IMR-90 (cell line): ENCODE data around the gene MAGI1. TPM values are rescaled to one million over a fixed set of nuclear protein-coding genes. Genes with fewer than 3 reads are reported as not detected.
A peak's percentile ranks its signal among the peaks of the same experiment; 100 is the strongest.

ENCODE experiments used
- ATAC-seq: fragments of 200-7000 bp; cut with Tn5 transposase; 2 replicates; pipeline ENCODE4 v1.9.1; 2020; ENCODE audit warnings: low read depth, mild to moderate bottlenecking, moderate library complexity
- BruUV-seq: library from RNA; stranded (reverse); fragments of 400-500 nt; replicated peaks from 2 replicates; lab custom pipeline; 2021; lab: Mats Ljungman, UMichigan
- CTCF ChIA-PET: fragments of 300-600 bp; formaldehyde crosslinking; extraction: SDS; loops from one replicate; lab custom pipeline; 2021; ENCODE audit warnings: antibody characterized with exemption; lab: Yijun Ruan, JAX
- POLR2A ChIA-PET: fragments of 300-600 bp; sonication (Branson Sonifier 250); formaldehyde crosslinking; loops from one replicate; lab custom pipeline; 2022; ENCODE audit warnings: antibody characterized with exemption; ENCODE audit not compliant: unreplicated experiment; lab: Charles Lee
- DNase-seq: peaks from one replicate; pipeline ENCODE4 v3.0.0; 2013
- H2AFZ ChIP-seq: replicated peaks from 2 replicates; pipeline ENCODE3; 2013; ENCODE audit warnings: low read length, mild to moderate bottlenecking; ENCODE audit not compliant: poor library complexity
- H2AK5ac ChIP-seq: 2 replicates; pipeline ENCODE4 v1.6.1; 2013; ENCODE audit warnings: low read depth, low read length, inconsistent platforms
- H2AK9ac ChIP-seq: replicated peaks from 2 replicates; pipeline ENCODE3; 2013; ENCODE audit warnings: mild to moderate bottlenecking, low read depth, low read length, moderate library complexity; ENCODE audit not compliant: poor library complexity
- H2BK120ac ChIP-seq: 2 replicates; pipeline ENCODE4 v1.6.1; 2013; ENCODE audit warnings: low read depth, low read length, inconsistent platforms
- H2BK15ac ChIP-seq: 3 replicates; pipeline ENCODE4 v1.6.1; 2013; ENCODE audit warnings: low read depth, low read length, inconsistent platforms
- H2BK20ac ChIP-seq: 2 replicates; pipeline ENCODE4 v1.6.1; 2013; ENCODE audit warnings: low read depth, mild to moderate bottlenecking, inconsistent platforms, low read length, moderate library complexity
- H2BK5ac ChIP-seq: 2 replicates; pipeline ENCODE4 v1.6.1; 2013; ENCODE audit warnings: mild to moderate bottlenecking, low read depth, low read length, inconsistent platforms; ENCODE audit not compliant: poor library complexity, severe bottlenecking
- H3K14ac ChIP-seq: replicated peaks from 2 replicates; pipeline ENCODE4 v1.6.1; 2013; ENCODE audit warnings: low read depth, low read length, inconsistent platforms
- H3K18ac ChIP-seq: 2 replicates; pipeline ENCODE4 v1.6.1; 2013; ENCODE audit warnings: low read depth, low read length, control low read depth
- H3K23ac ChIP-seq: 2 replicates; pipeline ENCODE4 v1.6.1; 2013; ENCODE audit warnings: low read depth, low read length, inconsistent platforms
- H3K27ac ChIP-seq: 2 replicates; pipeline ENCODE4 v1.5.1; 2013; ENCODE audit warnings: mild to moderate bottlenecking, control low read depth, low read length; ENCODE audit not compliant: insufficient read depth
- H3K27me3 ChIP-seq: 2 replicates; pipeline ENCODE4 v1.6.1; 2013; ENCODE audit warnings: low read length; ENCODE audit not compliant: control insufficient read depth, insufficient read depth
- H3K36me3 ChIP-seq: 2 replicates; pipeline ENCODE4 v1.6.1; 2013; ENCODE audit warnings: low read length, mixed read lengths; ENCODE audit not compliant: control insufficient read depth, insufficient read depth
- H3K4ac ChIP-seq: 2 replicates; pipeline ENCODE4 v1.6.1; 2013; ENCODE audit warnings: low read depth, low read length, inconsistent platforms
- H3K4me1 ChIP-seq: 2 replicates; pipeline ENCODE4 v1.6.1; 2013; ENCODE audit warnings: low read length, mixed read lengths; ENCODE audit not compliant: control insufficient read depth, insufficient read depth
- H3K4me2 ChIP-seq: 2 replicates; pipeline ENCODE4 v1.6.1; 2013; ENCODE audit warnings: low read depth, mild to moderate bottlenecking, control low read depth, low read length, moderate library complexity
- H3K4me3 ChIP-seq: 2 replicates; pipeline ENCODE4 v1.5.1; 2013; ENCODE audit warnings: low read depth, mild to moderate bottlenecking, control low read depth, low read length, moderate library complexity; ENCODE audit not compliant: insufficient read depth
- H3K56ac ChIP-seq: 2 replicates; pipeline ENCODE4 v1.6.1; 2013; ENCODE audit warnings: low read length, inconsistent platforms; ENCODE audit not compliant: insufficient read depth; ENCODE audit errors: extremely low read depth
- H3K79me1 ChIP-seq, 2 experiments: 2 replicates each; pipeline ENCODE4 v1.6.1; 2013; ENCODE audit warnings: low read length in 2 of 2, inconsistent platforms in 1 of 2, low read depth in 1 of 2
- H3K9ac ChIP-seq: 2 replicates; pipeline ENCODE4 v1.6.1; 2013; ENCODE audit warnings: low read depth, low read length, control low read depth
- H3K9me1 ChIP-seq: 2 replicates; pipeline ENCODE4 v1.6.1; 2013; ENCODE audit warnings: low read length, inconsistent platforms; ENCODE audit not compliant: insufficient read depth
- H3K9me3 ChIP-seq: 2 replicates; pipeline ENCODE4 v1.6.1; 2013; ENCODE audit warnings: low read length; ENCODE audit not compliant: control insufficient read depth, insufficient read depth
- H4K20me1 ChIP-seq: 2 replicates; pipeline ENCODE4 v1.6.1; 2013; ENCODE audit warnings: low read length, inconsistent platforms; ENCODE audit not compliant: insufficient read depth
- H4K5ac ChIP-seq: 2 replicates; pipeline ENCODE4 v1.6.1; 2013; ENCODE audit warnings: mild to moderate bottlenecking, low read depth, low read length, control low read depth
- H4K8ac ChIP-seq, 2 experiments: 2 replicates each; pipeline ENCODE4 v1.6.1; 2013; ENCODE audit warnings: low read depth in 2 of 2, low read length in 2 of 2, control low read depth in 1 of 2, inconsistent platforms in 1 of 2
- H4K91ac ChIP-seq: 2 replicates; pipeline ENCODE4 v1.6.1; 2013; ENCODE audit warnings: low read depth, low read length, inconsistent platforms; ENCODE audit not compliant: insufficient read depth
- CEBPB ChIP-seq: IDR thresholded peaks from 2 replicates; pipeline ENCODE4 v1.6.1; 2012; ENCODE audit warnings: low read depth, low read length, improper control_type of control experiment
- CHD1 ChIP-seq: IDR thresholded peaks from 2 replicates; pipeline ENCODE4 v1.6.1; 2012; ENCODE audit warnings: low read depth, low read length, improper control_type of control experiment
- MAFK ChIP-seq: IDR thresholded peaks from 2 replicates; pipeline ENCODE4 v1.6.1; 2012; ENCODE audit warnings: low read depth, low read length, improper control_type of control experiment
- MAZ ChIP-seq: IDR thresholded peaks from 2 replicates; pipeline ENCODE4 v1.6.1; 2012; ENCODE audit warnings: low read depth, mild to moderate bottlenecking, low read length, improper control_type of control experiment, moderate library complexity, borderline replicate concordance
- MXI1 ChIP-seq: IDR thresholded peaks from 2 replicates; pipeline ENCODE4 v1.6.1; 2012; ENCODE audit warnings: low read depth, mild to moderate bottlenecking, low read length, moderate library complexity, borderline replicate concordance
- NFE2L2 ChIP-seq: fragments of 150-350 bp; IDR thresholded peaks from 2 replicates; pipeline ENCODE4 v1.6.1; 2016; ENCODE audit warnings: low read depth, mild to moderate bottlenecking, low read length
- POLR2A ChIP-seq: IDR thresholded peaks from 2 replicates; pipeline ENCODE4 v1.6.1; 2012; ENCODE audit warnings: mild to moderate bottlenecking, low read depth, low read length
- RAD21 ChIP-seq: IDR thresholded peaks from 2 replicates; pipeline ENCODE4 v1.6.1; 2012; ENCODE audit warnings: low read length, improper control_type of control experiment
- RCOR1 ChIP-seq: IDR thresholded peaks from 2 replicates; pipeline ENCODE4 v1.6.1; 2012; ENCODE audit warnings: mild to moderate bottlenecking, low read length, improper control_type of control experiment; ENCODE audit not compliant: insufficient replicate concordance
- RFX5 ChIP-seq: IDR thresholded peaks from 2 replicates; pipeline ENCODE4 v1.8.0; 2012; ENCODE audit warnings: low read depth, mild to moderate bottlenecking, low read length, moderate library complexity
- WGBS, 2 experiments: methylation state at CpG; one replicate each; pipeline versions ENCODE4 v1.1.5 to v1.1.7; 2013; ENCODE audit warnings: missing lambda C conversion rate in 2 of 2; ENCODE audit not compliant: insufficient read length in 1 of 2; ENCODE audit errors: extremely low coverage in 2 of 2; 5-methylcytosine and 5-hydroxymethylcytosine counted together
- dilution Hi-C: fragments of 300-500 bp; cut with HindIII; formaldehyde crosslinking; loops from one replicate; pipeline ENCODE4 v1.14.3; 2018; ENCODE audit warnings: low sequenced_read_pairs; ENCODE audit not compliant: unreplicated experiment
- in situ Hi-C: fragments of 300-500 bp; cut with MboI; formaldehyde crosslinking; loops from 3 replicates; pipeline ENCODE4 v1.14.3; 2019; ENCODE audit warnings: low sequenced_read_pairs, inconsistent platforms, mixed read lengths
- intact Hi-C: fragments of 100-400 bp; cut with micrococcal nuclease; formaldehyde crosslinking; loops from 2 replicates; pipeline ENCODE4 v1.10.0; 2022
- polyA plus RNA-seq, 3 experiments: library from polyadenylated mRNA; depleted of rRNA; stranded (reverse); fragments of >200 nt; gene quantifications; 2 replicates each; pipeline ENCODE4 v1.2.3, GENCODE V29; 2012; ENCODE audit warnings: low replicate concordance in 1 of 3
- total RNA-seq: library from RNA; depleted of rRNA; stranded (reverse); fragments of >200 nt; gene quantifications from 2 replicates; pipeline ENCODE4 v1.2.3, GENCODE V29; 2012
- TF ChIP-seq, protein P1 (sequence below): conservative IDR thresholded peaks from 2 replicates; pipeline ENCODE4 v1.5.1; 2012; ENCODE audit warnings: mild to moderate bottlenecking, low read depth, low read length, improper control_type of control experiment

MAGI1 gene
- total and polyA plus RNA-seq, 2 of the 4 experiments (the other 2 are of a cell fraction) = 14.5 to 24.2 TPM

DNA sequence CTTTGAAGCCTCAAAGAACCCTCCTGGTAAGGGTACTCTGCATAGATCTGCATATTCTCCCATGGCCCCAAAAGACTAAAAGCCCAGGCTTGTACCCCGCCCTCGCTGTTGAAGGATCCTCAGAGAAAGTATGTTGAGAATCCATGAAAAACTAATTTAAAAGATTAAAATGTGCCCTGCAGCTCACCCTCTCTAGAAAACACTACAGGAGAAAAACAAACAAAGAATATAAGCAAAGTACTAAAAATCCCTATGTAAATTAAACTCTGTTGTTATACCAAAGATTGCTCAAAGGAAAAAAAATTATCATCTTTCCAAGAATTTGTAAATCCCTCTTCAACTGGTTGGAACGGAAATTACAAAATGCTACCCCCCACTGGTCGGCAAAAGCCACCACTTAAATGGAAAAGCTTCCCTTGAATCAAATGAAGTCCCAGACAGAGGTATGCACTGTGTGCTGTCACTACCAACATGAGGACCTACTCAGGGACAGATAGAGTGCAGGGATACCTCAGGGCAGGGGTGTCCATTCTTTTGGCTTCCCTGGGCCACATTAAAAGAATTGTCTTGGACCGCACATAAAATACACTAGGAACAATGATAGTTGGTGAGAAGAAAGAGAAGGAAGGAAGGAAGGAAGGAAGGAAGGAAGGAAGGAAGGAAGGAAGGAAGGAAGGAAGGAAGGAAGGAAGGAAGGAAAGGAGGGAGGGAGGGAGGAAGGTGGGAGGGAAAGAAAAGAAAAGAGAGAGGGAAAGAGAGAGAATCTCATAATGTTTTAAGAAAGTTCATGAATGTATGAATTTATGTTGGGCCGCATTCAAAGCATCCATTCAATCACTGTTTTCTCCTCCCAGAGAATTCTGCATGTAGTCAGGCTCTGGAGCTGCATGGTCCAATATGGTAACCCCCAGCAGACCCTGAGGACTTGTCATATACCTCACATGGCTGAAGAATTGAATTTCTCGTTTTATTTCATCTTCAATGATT lies 88.1 kb downstream of the MAGI1 start:
- Histone ChIP-seq H2BK15ac (no peak overlapping the region; the same call in 2 of the 3 replicates), H3K56ac (no peak overlapping the region), H3K79me1 (peaks cover 38 to 74% of the 10 kb centered on the region in 2 experiments), H3K9ac (no peak overlapping the region), H3K27me3 (no peaks in the 10 kb centered on the region), H2AK9ac (no peak overlapping the region), H3K9me3 (no peaks in the 10 kb centered on the region), H3K4me3 (no peak overlapping the region), H3K23ac (no peak overlapping the region), H2AFZ (no peak overlapping the region), H4K91ac (no peak overlapping the region), H3K18ac (no peak overlapping the region), H2BK5ac (no peak overlapping the region), H3K14ac (no peak overlapping the region), H3K4ac (peak overlapping the region; percentile 70; the same call in 1 of the 2 replicates), H4K20me1 (no peaks in the 10 kb centered on the region), H4K5ac (no peak overlapping the region), H2BK20ac (peak overlapping the region; percentile 61; the same call in 1 of the 2 replicates), H3K36me3 (no peaks in the 10 kb centered on the region), H4K8ac (peak overlapping the region in 1 of 2 experiments; percentile 61; a peak in 1 of 4 replicates), H2BK120ac (peak overlapping the region; percentile 46; the same call in 1 of the 2 replicates), H3K4me2 (no peak overlapping the region), H3K4me1 (peaks cover 22% of the 10 kb centered on the region), H3K9me1 (peaks cover 16% of the 10 kb centered on the region), H3K27ac (no peak overlapping the region), H2AK5ac (peak overlapping the region; percentile 88)
- POLR2A ChIA-PET = no interaction called here
- dilution Hi-C loops = no loop called here
- in situ Hi-C loops = no loop called here
- ATAC-seq (no peak), DNase-seq (no peak)
- no peak for TF ChIP-seq MAFK
- TF ChIP-seq RAD21 = no peak
- TF ChIP-seq CEBPB = no peak
- TF ChIP-seq RCOR1 = no peak
- TF ChIP-seq NFE2L2 = no peak
- TF ChIP-seq RFX5 = no peak
- TF ChIP-seq CHD1 = no peak
- no peak for TF ChIP-seq MAZ
- TF ChIP-seq POLR2A = no peak
- TF ChIP-seq, protein P1, sequence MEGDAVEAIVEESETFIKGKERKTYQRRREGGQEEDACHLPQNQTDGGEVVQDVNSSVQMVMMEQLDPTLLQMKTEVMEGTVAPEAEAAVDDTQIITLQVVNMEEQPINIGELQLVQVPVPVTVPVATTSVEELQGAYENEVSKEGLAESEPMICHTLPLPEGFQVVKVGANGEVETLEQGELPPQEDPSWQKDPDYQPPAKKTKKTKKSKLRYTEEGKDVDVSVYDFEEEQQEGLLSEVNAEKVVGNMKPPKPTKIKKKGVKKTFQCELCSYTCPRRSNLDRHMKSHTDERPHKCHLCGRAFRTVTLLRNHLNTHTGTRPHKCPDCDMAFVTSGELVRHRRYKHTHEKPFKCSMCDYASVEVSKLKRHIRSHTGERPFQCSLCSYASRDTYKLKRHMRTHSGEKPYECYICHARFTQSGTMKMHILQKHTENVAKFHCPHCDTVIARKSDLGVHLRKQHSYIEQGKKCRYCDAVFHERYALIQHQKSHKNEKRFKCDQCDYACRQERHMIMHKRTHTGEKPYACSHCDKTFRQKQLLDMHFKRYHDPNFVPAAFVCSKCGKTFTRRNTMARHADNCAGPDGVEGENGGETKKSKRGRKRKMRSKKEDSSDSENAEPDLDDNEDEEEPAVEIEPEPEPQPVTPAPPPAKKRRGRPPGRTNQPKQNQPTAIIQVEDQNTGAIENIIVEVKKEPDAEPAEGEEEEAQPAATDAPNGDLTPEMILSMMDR = no peak
- TF ChIP-seq MXI1 = no peak
- intact Hi-C loops = loop anchor here (10.0 kb wide), 2 partner anchors 166 to 184 kb away; no protein-coding TSS in a partner anchor
- no CpG with 5 or more reads among the region's 7 CpGs for WGBS, 2 experiments
- CTCF ChIA-PET = interaction anchor here (0.5 kb wide), 1 partner anchor 239 kb away, joined by 3 read pairs; no protein-coding TSS in a partner anchor
- no TSS peak for BruUV-seq
